ENCODE data around the gene NSL1.

GRCh38 chr1:212797681-212798080, 6.1 kb upstream of the NSL1 start:
- TF ChIP-seq, protein P1, sequence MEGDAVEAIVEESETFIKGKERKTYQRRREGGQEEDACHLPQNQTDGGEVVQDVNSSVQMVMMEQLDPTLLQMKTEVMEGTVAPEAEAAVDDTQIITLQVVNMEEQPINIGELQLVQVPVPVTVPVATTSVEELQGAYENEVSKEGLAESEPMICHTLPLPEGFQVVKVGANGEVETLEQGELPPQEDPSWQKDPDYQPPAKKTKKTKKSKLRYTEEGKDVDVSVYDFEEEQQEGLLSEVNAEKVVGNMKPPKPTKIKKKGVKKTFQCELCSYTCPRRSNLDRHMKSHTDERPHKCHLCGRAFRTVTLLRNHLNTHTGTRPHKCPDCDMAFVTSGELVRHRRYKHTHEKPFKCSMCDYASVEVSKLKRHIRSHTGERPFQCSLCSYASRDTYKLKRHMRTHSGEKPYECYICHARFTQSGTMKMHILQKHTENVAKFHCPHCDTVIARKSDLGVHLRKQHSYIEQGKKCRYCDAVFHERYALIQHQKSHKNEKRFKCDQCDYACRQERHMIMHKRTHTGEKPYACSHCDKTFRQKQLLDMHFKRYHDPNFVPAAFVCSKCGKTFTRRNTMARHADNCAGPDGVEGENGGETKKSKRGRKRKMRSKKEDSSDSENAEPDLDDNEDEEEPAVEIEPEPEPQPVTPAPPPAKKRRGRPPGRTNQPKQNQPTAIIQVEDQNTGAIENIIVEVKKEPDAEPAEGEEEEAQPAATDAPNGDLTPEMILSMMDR (IDR thresholded peaks at IDR 0.05), result no peak
- TF ChIP-seq ZFX (IDR thresholded peaks at IDR 0.05; ENCODE audit: borderline replicate concordance), result no peak

Measured in 22Rv1 (cell line).